ENCODE measurements around the gene C1QTNF9B.

GRCh38 chr13:23845105-23845725 lies 52.1 kb downstream of the C1QTNF9B start:
- TF ChIP-seq CTCF (IDR thresholded peaks at IDR 0.05) (no peak), POLR2A (IDR thresholded peaks at IDR 0.05) (no peak)
